Neural progenitor cell (in vitro differentiated cells): Measurements from ENCODE around the gene NLRP7. TPM values are rescaled to one million over a fixed set of nuclear protein-coding genes. Genes with fewer than 3 reads are reported as not detected.
"Not testable (repeated sequence)": the region's sequence is repeated elsewhere in the genome, so short reads cannot be mapped to it uniquely, and the experiment has no call there.

ENCODE experiments used
- DNase-seq: peaks from one replicate; pipeline ENCODE4 v3.0.0-alpha.2; 2016; ENCODE audit warnings: low spot score
- H2AFZ ChIP-seq: fragments of 200-600 bp; sonication (generic); replicated peaks from 2 replicates; pipeline ENCODE4 v1.6.1; 2016; ENCODE audit warnings: antibody characterized with exemption
- H3F3A ChIP-seq: fragments of 200-600 bp; sonication (generic); 2 replicates; pipeline ENCODE4 v1.6.1; 2016; ENCODE audit warnings: antibody characterized with exemption, low read depth
- H3K27ac ChIP-seq: fragments of 200-600 bp; sonication (generic); 2 replicates; pipeline ENCODE4 v1.5.1; 2016; ENCODE audit warnings: mild to moderate bottlenecking
- H3K27me3 ChIP-seq: fragments of 200-600 bp; sonication (generic); 2 replicates; pipeline ENCODE4 v1.6.1; 2016; ENCODE audit warnings: mild to moderate bottlenecking, moderate library complexity
- H3K36me3 ChIP-seq: fragments of 200-600 bp; sonication (generic); 2 replicates; pipeline ENCODE4 v1.5.1; 2016
- H3K4me1 ChIP-seq: fragments of 200-600 bp; sonication (generic); 2 replicates; pipeline ENCODE4 v1.6.1; 2016; ENCODE audit warnings: mixed run types
- H3K4me2 ChIP-seq: fragments of 200-600 bp; sonication (generic); 2 replicates; pipeline ENCODE4 v1.6.1; 2016
- H3K4me3 ChIP-seq: fragments of 200-600 bp; sonication (generic); 2 replicates; pipeline ENCODE4 v1.5.1; 2016
- H3K79me2 ChIP-seq: fragments of 200-600 bp; sonication (generic); 2 replicates; pipeline ENCODE4 v1.6.1; 2016; ENCODE audit warnings: low read depth
- H3K9ac ChIP-seq: fragments of 200-600 bp; sonication (generic); 2 replicates; pipeline ENCODE4 v1.6.1; 2016
- H3K9me3 ChIP-seq: fragments of 200-600 bp; sonication (generic); 2 replicates; pipeline ENCODE4 v1.5.1; 2016; ENCODE audit warnings: low read depth
- H4K20me1 ChIP-seq: fragments of 200-600 bp; sonication (generic); 2 replicates; pipeline ENCODE4 v1.6.1; 2016; ENCODE audit warnings: low read depth
- H3K27ac Mint-ChIP-seq: 3 replicates; pipeline ENCODE4 v1.8.0; 2021; ENCODE audit warnings: mixed read lengths
- H3K27me3 Mint-ChIP-seq: 2 replicates; pipeline ENCODE4 v1.8.0; 2022; ENCODE audit warnings: low read depth, mild to moderate bottlenecking, inconsistent platforms, moderate library complexity, mixed read lengths; ENCODE audit not compliant: insufficient read depth
- H3K36me3 Mint-ChIP-seq: 3 replicates; pipeline ENCODE4 v1.8.0; 2021; ENCODE audit warnings: mixed read lengths
- H3K4me1 Mint-ChIP-seq: 3 replicates; pipeline ENCODE4 v1.8.0; 2021; ENCODE audit warnings: mixed read lengths
- H3K4me3 Mint-ChIP-seq: 3 replicates; pipeline ENCODE4 v1.8.0; 2021; ENCODE audit warnings: mild to moderate bottlenecking, moderate library complexity, mixed read lengths
- H3K9me3 Mint-ChIP-seq: 3 replicates; pipeline ENCODE4 v1.8.0; 2020; ENCODE audit warnings: mixed read lengths
- EZH2 ChIP-seq: fragments of 200-600 bp; sonication (generic); IDR thresholded peaks from 2 replicates; pipeline ENCODE4 v1.6.1; 2017; ENCODE audit warnings: antibody characterized with exemption, mild to moderate bottlenecking, moderate library complexity
- EZH2phosphoT487 ChIP-seq: fragments of 200-600 bp; sonication (generic); IDR thresholded peaks from 2 replicates; pipeline ENCODE4 v1.6.1; 2017; ENCODE audit warnings: antibody characterized with exemption
- total RNA-seq: library from RNA; depleted of rRNA; stranded (reverse); fragments of >200 nt; gene quantifications from 2 replicates; pipeline ENCODE4 v1.2.3, GENCODE V29; 2015; ENCODE audit warnings: low replicate concordance
- TF ChIP-seq, protein P1 (sequence below): fragments of 200-600 bp; sonication (generic); IDR thresholded peaks from 2 replicates; pipeline ENCODE4 v1.5.1; 2017; ENCODE audit warnings: antibody characterized with exemption, mild to moderate bottlenecking

NLRP7 gene
- total RNA-seq, 1 donor from 2014 or later: not detected

DNA sequence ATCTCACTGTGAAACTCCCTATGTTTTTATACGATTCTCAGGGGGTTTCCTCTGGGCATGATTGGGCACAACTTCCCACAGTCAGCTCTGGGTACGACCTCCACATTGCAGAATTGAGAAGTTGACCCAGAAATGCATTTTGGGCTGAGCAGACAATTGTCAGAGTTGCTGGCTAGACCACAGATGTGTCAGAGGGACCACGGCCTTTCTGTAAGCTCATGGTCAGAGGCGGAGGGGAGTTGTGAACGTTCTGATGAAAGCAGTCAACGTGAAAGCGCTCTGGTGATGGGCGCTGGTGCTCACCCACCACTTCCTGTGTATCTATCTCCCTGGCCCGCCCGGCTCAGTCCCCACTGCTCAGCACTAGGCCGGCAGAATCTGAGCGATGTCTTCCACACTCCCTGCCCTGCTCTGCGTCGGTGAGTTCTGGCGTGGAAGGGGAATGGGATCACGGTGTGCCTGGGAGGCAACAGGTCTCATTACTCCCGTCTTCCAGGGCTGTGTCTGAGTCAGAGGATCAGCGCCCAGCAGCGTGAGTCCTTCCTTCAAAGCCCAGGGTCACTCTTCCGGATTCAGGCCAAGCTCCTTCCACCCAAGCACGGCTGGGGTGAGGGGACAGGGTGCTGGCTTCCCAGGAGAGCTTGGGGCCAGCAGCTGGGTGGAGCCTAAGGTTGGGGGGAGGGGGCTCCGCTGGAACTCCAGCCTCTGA is 41.4 kb downstream of the NLRP7 start, which contains the start of gene NCR1:
NCR1 (plus strand) TSS at position 346 of the 709 bp plus-strand sequence; CDS start at position 386, 40 bp downstream.
- Mint-ChIP-seq H3K36me3 (no peaks in the 10 kb centered on the region), H3K4me1 (no peaks in the 10 kb centered on the region), H3K27ac (no peak within 1 kb of the TSS), H3K9me3 (peaks cover 10% of the 10 kb centered on the region), H3K27me3 (no peaks in the 10 kb centered on the region), H3K4me3 (no peak within 1 kb of the TSS)
- Histone ChIP-seq H2AFZ (peak within 1 kb of the TSS; percentile 36), H3K4me1 (no peaks in the 10 kb centered on the region), H3F3A (no peaks in the 10 kb centered on the region), H3K27ac (no peak within 1 kb of the TSS), H3K36me3 (no peaks in the 10 kb centered on the region), H3K9ac (no peak within 1 kb of the TSS), H3K4me2 (no peak within 1 kb of the TSS), H3K79me2 (no peaks in the 10 kb centered on the region), H3K4me3 (no peak within 1 kb of the TSS), H4K20me1 (no peaks in the 10 kb centered on the region), H3K27me3 (no peaks in the 10 kb centered on the region), H3K9me3 (no peaks in the 10 kb centered on the region)
- no peak for DNase-seq
- TF ChIP-seq, protein P1, sequence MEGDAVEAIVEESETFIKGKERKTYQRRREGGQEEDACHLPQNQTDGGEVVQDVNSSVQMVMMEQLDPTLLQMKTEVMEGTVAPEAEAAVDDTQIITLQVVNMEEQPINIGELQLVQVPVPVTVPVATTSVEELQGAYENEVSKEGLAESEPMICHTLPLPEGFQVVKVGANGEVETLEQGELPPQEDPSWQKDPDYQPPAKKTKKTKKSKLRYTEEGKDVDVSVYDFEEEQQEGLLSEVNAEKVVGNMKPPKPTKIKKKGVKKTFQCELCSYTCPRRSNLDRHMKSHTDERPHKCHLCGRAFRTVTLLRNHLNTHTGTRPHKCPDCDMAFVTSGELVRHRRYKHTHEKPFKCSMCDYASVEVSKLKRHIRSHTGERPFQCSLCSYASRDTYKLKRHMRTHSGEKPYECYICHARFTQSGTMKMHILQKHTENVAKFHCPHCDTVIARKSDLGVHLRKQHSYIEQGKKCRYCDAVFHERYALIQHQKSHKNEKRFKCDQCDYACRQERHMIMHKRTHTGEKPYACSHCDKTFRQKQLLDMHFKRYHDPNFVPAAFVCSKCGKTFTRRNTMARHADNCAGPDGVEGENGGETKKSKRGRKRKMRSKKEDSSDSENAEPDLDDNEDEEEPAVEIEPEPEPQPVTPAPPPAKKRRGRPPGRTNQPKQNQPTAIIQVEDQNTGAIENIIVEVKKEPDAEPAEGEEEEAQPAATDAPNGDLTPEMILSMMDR: no peak
- no peak for TF ChIP-seq EZH2phosphoT487
- no peak for TF ChIP-seq EZH2

DNA sequence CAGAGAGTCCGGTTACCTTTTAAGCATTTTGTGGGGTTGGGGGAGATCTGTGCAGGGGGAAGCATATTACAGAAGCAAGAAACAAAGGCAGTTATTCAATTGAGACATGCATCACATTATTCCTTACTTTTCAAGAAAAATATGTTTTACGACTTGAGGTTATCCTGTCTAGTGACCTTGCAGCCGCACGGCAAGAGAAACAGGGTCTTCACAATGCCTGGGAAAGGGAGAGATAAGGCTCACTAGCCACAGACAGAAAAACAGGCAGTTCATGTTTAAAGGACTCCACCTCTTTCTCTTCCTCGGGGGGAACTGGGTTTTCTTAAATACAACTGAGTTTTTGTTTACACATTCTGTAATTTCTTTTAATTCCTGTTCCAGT is 41.9 kb downstream of the NLRP7 start:
- Histone ChIP-seq H3F3A (no peaks in the 10 kb centered on the region), H4K20me1 (no peaks in the 10 kb centered on the region), H3K4me3 (no peak overlapping the region), H3K79me2 (no peaks in the 10 kb centered on the region), H3K4me2 (no peak overlapping the region), H3K27ac (no peak overlapping the region), H2AFZ (no peak overlapping the region), H3K27me3 (no peaks in the 10 kb centered on the region), H3K4me1 (no peaks in the 10 kb centered on the region), H3K36me3 (no peaks in the 10 kb centered on the region), H3K9me3 (no peaks in the 10 kb centered on the region), H3K9ac (no peak overlapping the region)
- no peaks in the 10 kb centered on the region for H3K27me3 Mint-ChIP-seq
- TF ChIP-seq EZH2: no peak
- no peak for TF ChIP-seq EZH2phosphoT487
- TF ChIP-seq, protein P1: no peak
- no peaks in the 10 kb centered on the region for H3K4me1 Mint-ChIP-seq
- H3K9me3 Mint-ChIP-seq: peaks cover 7% of the 10 kb centered on the region
- no peak for DNase-seq
- H3K36me3 Mint-ChIP-seq: no peaks in the 10 kb centered on the region
- no peak overlapping the region for H3K4me3 Mint-ChIP-seq
- no peak overlapping the region for H3K27ac Mint-ChIP-seq

DNA sequence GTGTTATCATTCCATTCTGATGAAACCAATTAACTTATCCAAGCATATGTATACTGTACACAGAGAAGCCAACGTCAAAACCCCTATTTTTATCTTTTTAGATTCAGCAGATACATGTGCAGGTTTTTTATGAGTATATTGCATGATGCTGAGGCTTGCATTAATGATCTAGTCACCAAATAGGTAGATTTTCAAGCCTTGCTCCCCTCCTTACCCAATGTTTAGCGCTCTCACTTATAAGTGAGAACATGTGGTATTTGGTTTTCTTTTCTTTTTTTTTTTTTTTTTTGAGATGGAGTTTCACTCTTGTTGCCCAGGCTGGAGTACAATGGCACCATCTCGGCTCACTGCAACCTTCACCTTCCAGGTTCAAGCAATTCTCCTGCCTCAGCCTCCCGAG is 43.1 kb downstream of the NLRP7 start:
- H2AFZ ChIP-seq, H3K9me3 Mint-ChIP-seq, H3K27ac Mint-ChIP-seq, H3F3A ChIP-seq, H3K4me1 Mint-ChIP-seq, H3K79me2 ChIP-seq, H4K20me1 ChIP-seq, H3K9ac ChIP-seq, H3K27me3 Mint-ChIP-seq, H3K9me3 ChIP-seq, DNase-seq, H3K4me3 ChIP-seq, H3K4me2 ChIP-seq, H3K4me1 ChIP-seq, H3K27ac ChIP-seq, H3K36me3 Mint-ChIP-seq, H3K27me3 ChIP-seq, H3K4me3 Mint-ChIP-seq, H3K36me3 ChIP-seq: not testable (repeated sequence)

DNA sequence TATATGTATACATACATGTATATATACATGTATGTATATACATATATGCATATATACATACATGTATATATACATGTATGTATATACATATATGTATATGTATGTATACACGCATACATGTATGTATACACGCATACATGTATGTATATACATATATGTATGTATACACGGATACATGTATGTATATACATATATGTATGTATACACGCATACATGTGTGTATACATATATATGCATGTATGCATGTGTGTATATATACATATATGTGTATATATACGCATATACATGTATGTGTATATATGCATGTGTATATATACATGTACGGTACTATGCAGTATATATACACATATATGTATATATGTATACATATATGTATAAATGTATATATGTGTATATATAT is 44.0 kb downstream of the NLRP7 start:
- no peak overlapping the region for H3K9ac ChIP-seq

More for the DNA sequence above, 44.0 kb downstream of the NLRP7 start:
- H3K9me3 Mint-ChIP-seq: peaks cover 6% of the 10 kb centered on the region
- Histone ChIP-seq H3K4me3 (no peak overlapping the region), H3K27me3 (no peaks in the 10 kb centered on the region), H3K9me3 (no peaks in the 10 kb centered on the region), H3K4me1 (no peaks in the 10 kb centered on the region), H3K27ac (no peak overlapping the region), H3K4me2 (no peak overlapping the region), H3K36me3 (no peaks in the 10 kb centered on the region), H4K20me1 (no peaks in the 10 kb centered on the region), H3F3A (no peaks in the 10 kb centered on the region), H2AFZ (no peak overlapping the region), H3K79me2 (no peaks in the 10 kb centered on the region)
- H3K4me3 Mint-ChIP-seq: no peak overlapping the region
- peaks cover 11% of the 10 kb centered on the region for H3K27me3 Mint-ChIP-seq
- no peaks in the 10 kb centered on the region for H3K4me1 Mint-ChIP-seq
- TF ChIP-seq EZH2: no peak
- TF ChIP-seq EZH2phosphoT487: no peak
- no peak overlapping the region for H3K27ac Mint-ChIP-seq
- no peaks in the 10 kb centered on the region for H3K36me3 Mint-ChIP-seq
- no peak for DNase-seq
